ENCODE results near the gene PPM1D. TPM values are rescaled to one million over a fixed set of nuclear protein-coding genes. Genes with fewer than 3 reads are reported as not detected.
A peak's percentile ranks its signal among the peaks of the same experiment; 100 is the strongest.

The PPM1D gene
- total RNA-seq, 4 donors from 2014 or later, result 14.9 to 25.9 (median 15.6) TPM

GRCh38 chr17:60629120-60629519, 29.1 kb downstream of the PPM1D start:
- TF ChIP-seq, protein P1, sequence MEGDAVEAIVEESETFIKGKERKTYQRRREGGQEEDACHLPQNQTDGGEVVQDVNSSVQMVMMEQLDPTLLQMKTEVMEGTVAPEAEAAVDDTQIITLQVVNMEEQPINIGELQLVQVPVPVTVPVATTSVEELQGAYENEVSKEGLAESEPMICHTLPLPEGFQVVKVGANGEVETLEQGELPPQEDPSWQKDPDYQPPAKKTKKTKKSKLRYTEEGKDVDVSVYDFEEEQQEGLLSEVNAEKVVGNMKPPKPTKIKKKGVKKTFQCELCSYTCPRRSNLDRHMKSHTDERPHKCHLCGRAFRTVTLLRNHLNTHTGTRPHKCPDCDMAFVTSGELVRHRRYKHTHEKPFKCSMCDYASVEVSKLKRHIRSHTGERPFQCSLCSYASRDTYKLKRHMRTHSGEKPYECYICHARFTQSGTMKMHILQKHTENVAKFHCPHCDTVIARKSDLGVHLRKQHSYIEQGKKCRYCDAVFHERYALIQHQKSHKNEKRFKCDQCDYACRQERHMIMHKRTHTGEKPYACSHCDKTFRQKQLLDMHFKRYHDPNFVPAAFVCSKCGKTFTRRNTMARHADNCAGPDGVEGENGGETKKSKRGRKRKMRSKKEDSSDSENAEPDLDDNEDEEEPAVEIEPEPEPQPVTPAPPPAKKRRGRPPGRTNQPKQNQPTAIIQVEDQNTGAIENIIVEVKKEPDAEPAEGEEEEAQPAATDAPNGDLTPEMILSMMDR (IDR thresholded peaks at IDR 0.05), result no peak
- no peak for TF ChIP-seq POLR2A (IDR thresholded peaks at IDR 0.05)
- TF ChIP-seq EP300 (IDR thresholded peaks at IDR 0.05), result no peak
- Histone ChIP-seq H3K9me3 (no peaks in the 10 kb centered on the region), H3K4me1 (peaks cover 0 to 9% (median 0%) of the 10 kb centered on the region in 4 donors), H3K27me3 (no peaks in the 10 kb centered on the region), H3K4me3 (no peak overlapping the region), H3K27ac (no peak overlapping the region), H3K36me3 (peaks cover 0 to 24% (median 0%) of the 10 kb centered on the region in 3 donors)
- WGBS, 2 donors, result 82 to 86% methylated on average over 2 of the region's 2 CpGs
- DNase-seq (ENCODE audit: low spot score in 2 of 2), result no peak

DNA sequence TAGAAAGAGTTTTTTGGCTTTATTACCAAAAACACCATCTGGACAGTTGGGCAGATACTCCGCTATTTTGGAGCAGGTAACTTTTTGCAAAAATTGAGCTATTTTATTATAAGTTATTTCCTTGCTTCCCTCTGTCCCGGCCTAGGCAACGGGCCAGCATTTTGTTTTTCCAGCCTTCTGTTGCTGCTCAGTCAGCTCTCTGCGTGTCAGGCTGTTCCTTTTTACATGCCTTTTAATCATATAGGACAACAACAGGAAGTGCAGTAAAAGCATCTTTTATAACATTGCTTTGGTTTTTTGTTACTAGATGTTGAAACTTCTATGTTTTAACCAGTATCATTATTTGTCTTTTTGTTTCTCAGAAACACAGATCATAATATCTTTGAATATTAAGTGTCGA, 30.4 kb downstream of the PPM1D start:
- peaks cover 0 to 9% (median 0%) of the 10 kb centered on the region in 4 donors for H3K4me1 ChIP-seq
- TF ChIP-seq EP300 (IDR thresholded peaks at IDR 0.05), result no peak
- TF ChIP-seq, protein P1 (IDR thresholded peaks at IDR 0.05), result no peak
- TF ChIP-seq POLR2A (IDR thresholded peaks at IDR 0.05), result no peak
- H3K9me3 ChIP-seq, result no peaks in the 10 kb centered on the region
- H3K27ac ChIP-seq, result peak overlapping the region in 1 of 4 donors; percentile 48
- peak in 1 of 2 donors; percentile 38 for DNase-seq (ENCODE audit: low spot score in 2 of 2)
- no peaks in the 10 kb centered on the region for H3K27me3 ChIP-seq
- peaks cover 0 to 29% (median 2%) of the 10 kb centered on the region in 3 donors for H3K36me3 ChIP-seq
- no peak overlapping the region for H3K4me3 ChIP-seq
- 53 to 54% methylated on average over 5 of the region's 5 CpGs for WGBS, 2 donors

GRCh38 chr17:60631119-60631518, 31.1 kb downstream of the PPM1D start:
- WGBS, 2 donors, result 95 to 97% methylated on average over 6 of the region's 6 CpGs
- Histone ChIP-seq H3K4me3 (no peak overlapping the region), H3K9me3 (no peaks in the 10 kb centered on the region), H3K36me3 (peaks cover 0 to 37% (median 7%) of the 10 kb centered on the region in 3 donors), H3K27me3 (no peaks in the 10 kb centered on the region), H3K27ac (peak overlapping the region in 2 of 4 donors; percentile 25 to 48), H3K4me1 (peaks cover 0 to 9% (median 0%) of the 10 kb centered on the region in 4 donors)
- DNase-seq (ENCODE audit: low spot score in 2 of 2), result no peak
- TF ChIP-seq POLR2A (IDR thresholded peaks at IDR 0.05), result no peak
- no peak for TF ChIP-seq EP300 (IDR thresholded peaks at IDR 0.05)
- TF ChIP-seq, protein P1 (IDR thresholded peaks at IDR 0.05), result no peak

DNA sequence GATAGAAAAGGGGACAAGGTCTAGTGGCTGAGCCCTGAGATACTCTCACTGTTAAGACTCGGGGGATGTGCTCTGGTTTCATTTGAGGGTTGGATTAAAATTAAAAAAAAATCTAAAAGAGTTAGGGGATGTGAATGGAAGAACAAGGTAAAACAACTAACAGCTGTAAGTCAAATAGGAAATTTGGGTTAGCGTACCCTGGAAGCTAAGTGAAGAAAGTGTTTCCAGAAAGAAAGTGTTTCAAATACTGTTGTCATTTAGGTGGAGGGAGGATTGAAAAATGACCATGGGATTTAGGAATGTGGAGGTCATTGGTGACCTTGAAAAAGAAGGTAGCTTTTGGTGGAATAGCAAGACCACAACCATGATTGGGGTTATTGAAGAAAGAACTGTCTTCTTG, 37.7 kb downstream of the PPM1D start:
- TF ChIP-seq EP300 (IDR thresholded peaks at IDR 0.05), result no peak
- TF ChIP-seq, protein P1 (IDR thresholded peaks at IDR 0.05), result no peak
- no peak for TF ChIP-seq POLR2A (IDR thresholded peaks at IDR 0.05)
- peaks cover 0 to 35% (median 10%) of the 10 kb centered on the region in 3 donors for H3K36me3 ChIP-seq
- no peak for DNase-seq (ENCODE audit: low spot score in 2 of 2)
- H3K4me3 ChIP-seq, result no peak overlapping the region
- peaks cover 0 to 15% (median 5%) of the 10 kb centered on the region in 4 donors for H3K4me1 ChIP-seq
- H3K27ac ChIP-seq, result no peak overlapping the region
- no peaks in the 10 kb centered on the region for H3K27me3 ChIP-seq
- H3K9me3 ChIP-seq, result no peaks in the 10 kb centered on the region
- WGBS, 2 donors, result 88 to 91% methylated on average over 2 of the region's 2 CpGs

DNA sequence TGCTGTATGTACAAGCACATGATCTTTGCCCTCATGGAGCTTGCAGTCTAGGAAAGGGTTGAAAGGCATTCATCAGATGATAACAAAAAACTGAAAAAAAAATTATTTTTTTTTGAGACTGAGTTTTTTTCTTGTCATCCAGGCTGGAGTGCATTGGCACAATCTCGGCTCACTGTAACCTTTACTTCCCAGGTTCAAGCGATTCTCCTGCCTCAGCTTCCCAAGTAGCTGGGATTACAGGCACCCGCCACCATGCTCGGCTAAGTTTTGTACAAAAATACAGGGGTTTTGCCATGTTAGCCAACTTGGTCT, 39.0 kb downstream of the PPM1D start:
- Histone ChIP-seq H3K27me3 (no peaks in the 10 kb centered on the region), H3K36me3 (peaks cover 0 to 34% (median 10%) of the 10 kb centered on the region in 3 donors), H3K4me3 (no peak overlapping the region), H3K27ac (no peak overlapping the region), H3K9me3 (no peaks in the 10 kb centered on the region), H3K4me1 (peaks cover 0 to 21% (median 5%) of the 10 kb centered on the region in 4 donors)
- 78 to 83% methylated on average over 4 of the region's 4 CpGs for WGBS, 2 donors
- no peak for DNase-seq (ENCODE audit: low spot score in 2 of 2)
- TF ChIP-seq, protein P1 (IDR thresholded peaks at IDR 0.05), result no peak
- no peak for TF ChIP-seq POLR2A (IDR thresholded peaks at IDR 0.05)
